GM10847 (cell line): ENCODE measurements around the gene AIF1L.

Source experiments
- POLR2A ChIP-seq: IDR thresholded peaks from 2 replicates; pipeline ENCODE4 v1.6.1; 2011; ENCODE audit not compliant: insufficient read length; ENCODE audit errors: extremely low read depth

AIF1L gene

DNA sequence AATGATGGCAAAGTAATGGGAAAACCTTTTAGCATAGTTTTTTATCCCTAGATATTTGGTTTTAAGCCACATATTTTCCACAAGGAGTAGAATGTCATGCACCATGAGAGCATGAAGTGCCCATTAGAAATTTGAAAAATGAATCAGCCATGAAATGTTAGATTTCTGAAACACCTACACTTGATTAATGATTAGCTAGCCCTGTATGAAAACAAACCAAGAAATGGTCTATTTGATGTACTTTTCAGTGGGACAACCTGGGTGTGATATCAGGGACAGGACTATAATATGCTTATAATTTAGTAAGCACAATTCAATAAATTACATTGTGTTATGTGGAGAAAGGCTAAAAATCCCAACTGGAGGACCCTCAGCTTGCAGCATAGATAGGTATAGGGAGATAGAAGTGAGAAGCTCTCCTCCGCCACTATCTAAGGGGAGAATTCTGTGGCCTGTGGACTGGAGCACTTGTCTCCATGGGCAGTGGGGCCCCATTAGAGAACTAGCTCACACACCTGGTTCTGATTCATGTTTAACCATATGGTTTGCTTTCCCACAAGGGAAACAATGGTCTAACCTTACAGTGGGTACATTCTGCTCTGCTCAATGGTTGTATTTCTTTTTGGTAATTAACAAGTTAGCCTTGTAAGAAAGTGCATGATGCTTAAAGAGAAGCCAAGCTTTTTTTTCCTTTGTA, 64.2 kb downstream of the AIF1L start:
- TF ChIP-seq POLR2A = no peak

DNA sequence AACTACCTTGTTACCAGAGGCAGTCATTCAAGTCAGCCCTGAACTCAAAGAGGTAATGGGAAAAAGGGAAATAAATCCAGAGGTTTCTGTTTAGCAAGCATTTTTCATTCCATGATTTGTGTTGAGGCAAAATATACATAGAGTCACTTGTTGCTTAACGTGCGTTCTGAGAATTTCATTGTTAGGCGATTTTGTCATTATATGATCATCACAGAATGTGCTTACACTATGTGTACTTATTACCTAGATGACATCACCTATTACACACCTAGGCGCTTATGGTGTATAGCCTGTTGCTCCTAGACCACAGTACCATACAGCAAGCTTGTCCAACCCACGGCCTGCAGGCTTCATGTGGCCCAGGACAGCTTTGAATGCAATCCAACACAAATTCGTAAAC, 65.3 kb downstream of the AIF1L start:
- no peak for TF ChIP-seq POLR2A

DNA sequence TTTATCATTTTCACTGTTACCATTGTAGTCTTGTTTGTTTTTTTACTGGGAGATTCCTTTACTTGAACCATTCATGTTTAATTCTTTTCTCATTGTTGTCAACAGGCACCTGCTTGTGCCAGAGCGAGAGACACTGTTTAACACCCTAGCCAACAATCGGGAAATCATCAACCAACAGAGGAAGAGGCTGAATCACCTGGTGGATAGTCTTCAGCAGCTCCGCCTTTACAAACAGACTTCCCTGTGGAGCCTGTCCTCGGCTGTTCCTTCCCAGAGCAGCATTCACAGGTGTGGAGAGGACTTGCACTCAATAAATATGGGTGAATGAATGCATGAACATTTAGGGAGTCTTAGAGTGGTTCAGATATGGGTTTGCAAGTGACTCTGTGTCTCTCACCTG, 66.6 kb downstream of the AIF1L start:
- TF ChIP-seq POLR2A = no peak

DNA sequence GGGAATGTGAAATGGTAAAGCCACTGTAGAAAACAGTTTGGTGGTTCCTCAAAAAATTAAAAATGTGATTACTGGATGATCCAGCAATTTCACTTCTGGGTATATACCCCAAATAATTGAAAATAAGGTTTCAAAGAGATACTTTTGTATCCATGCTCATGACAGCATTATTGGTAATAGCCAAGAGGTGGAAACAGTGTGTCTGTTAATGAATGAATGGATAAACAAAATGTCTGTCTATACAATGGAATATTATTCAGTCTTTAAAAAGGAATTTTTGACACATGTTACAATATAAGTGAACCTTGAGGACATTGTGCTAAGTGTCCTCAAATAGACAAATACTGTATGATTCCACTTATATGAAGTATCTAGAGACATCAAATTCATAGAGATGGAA, 69.2 kb downstream of the AIF1L start:
- TF ChIP-seq POLR2A = no peak

DNA sequence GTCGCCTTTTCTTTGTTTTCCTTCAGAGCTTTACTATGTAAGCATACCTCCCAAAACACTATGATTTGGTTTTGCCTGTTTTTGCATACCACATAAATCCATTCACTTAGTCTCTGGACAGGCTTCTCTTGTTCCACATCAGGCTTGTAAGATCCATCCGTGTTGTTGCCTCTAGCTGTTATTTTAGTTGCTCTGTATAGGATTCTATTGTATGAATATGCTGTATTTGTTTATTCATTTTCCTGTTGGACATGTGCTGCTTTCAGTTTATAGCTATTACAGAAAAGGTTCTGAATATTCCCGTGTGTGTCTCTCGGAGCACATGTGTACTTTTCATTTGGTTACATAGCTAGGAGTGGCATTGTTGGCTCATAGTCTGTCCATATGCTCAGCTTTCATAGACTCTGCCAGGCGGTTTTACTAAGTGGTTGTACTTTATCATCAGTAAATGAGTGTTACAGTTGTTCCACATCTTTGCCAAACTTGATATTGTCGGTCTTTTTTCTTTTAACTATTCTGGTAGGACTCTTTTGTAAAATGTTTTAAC, 70.9 kb downstream of the AIF1L start:
- TF ChIP-seq POLR2A = no peak

DNA sequence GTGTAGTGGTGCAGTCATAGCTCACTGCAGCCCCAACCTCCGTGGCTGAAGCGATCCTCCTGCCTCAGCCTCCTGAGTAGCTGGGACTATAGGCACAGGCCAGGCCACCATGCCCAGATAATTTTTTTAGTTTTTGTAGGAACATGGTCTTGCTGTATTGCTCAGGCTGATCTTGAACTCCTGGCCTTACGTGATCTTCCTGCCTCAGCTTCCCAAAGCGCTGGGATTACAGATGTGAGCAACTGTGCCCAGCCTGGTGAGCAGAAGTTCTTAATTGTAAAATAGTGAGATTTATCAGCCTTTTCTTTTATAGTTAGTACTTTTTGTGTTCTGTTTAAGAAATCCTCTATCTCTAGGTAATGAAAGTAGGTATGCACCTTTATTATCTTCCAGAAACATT, 71.6 kb downstream of the AIF1L start:
- no peak for TF ChIP-seq POLR2A

DNA sequence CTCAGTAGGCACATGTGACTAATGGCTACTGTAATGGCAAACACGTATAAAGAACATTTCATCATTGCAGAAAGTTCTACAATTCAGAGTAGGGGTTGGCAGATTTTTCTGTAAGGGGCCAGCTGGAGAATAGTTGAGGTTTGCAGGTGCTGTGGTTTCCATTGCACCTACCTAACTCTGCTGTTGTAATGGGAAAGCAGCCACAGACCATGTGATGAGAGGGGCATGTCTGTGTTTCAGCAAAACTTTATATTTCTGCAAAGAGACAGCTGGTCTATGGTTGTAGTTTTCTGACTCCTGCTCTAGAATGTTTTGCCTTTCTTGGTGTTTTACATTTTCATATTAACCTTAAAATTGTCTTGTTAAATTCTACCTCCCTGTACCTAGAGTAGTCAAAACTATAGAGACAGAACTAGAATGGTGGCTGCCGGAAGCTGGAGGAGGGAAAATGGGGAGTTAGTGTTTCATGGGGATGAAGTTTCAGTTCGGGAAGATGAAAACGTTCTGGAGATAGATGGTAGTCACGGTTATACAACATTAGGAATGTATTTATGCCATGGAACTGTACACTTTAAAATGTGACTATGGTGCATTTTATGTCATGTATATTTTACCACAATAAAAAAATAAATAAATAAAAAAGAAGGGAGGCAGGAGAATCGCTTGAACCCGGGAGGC, 73.4 kb downstream of the AIF1L start:
- no peak for TF ChIP-seq POLR2A
